ENCODE data around the gene RAB9A. TPM values are rescaled to one million over a fixed set of nuclear protein-coding genes. Genes with fewer than 3 reads are reported as not detected.

RAB9A gene
- total and polyA plus RNA-seq, 9 of the 15 experiments (the other 6 are each of a cell fraction or from before 2014, with no cell fraction given) = 13.5 to 20.8 (median 17.7) TPM

DNA sequence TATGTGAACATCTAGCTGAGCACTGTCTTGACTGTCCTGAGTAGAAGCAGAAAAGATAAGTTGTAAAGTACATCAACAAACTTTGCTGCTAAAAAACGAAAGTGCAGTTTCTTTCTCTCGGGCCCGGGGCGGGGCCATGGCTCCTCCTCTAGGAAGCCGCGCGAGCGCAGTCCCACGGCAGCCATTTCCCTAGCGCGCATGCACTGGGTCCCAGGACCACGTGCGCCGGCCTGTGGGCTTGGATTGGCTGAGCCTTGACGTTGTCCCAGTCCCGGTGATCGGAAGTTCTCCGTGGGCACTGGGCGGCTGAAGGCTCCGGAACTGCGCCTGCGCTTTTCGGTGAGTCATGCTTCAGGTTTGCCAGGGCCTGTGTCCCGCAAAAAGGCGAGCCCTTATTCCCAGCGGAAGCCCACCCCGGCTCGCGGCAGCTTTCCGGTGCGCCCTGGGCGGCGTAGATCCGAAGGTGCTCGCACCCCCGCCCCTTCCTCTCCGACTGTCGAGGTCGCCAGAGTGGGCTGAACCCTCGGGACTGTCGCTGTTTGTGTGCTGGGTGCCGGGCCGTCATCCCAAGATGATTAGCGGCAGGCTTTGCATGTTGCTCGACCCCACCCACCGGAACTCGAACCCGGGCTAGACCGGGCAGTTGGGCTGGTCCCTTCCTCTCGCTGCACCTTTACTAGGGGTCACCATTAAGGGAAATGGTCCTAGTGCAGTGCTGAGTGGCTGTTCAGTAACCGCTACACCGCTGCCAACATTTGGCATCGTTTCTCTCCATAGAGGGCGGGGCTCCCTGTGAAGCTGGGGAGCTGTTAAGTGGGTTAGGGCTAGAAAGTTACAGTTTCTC is 35.9 kb upstream of the RAB9A start, which contains the start of gene TCEANC (continued):
- TF ChIP-seq, protein P1, sequence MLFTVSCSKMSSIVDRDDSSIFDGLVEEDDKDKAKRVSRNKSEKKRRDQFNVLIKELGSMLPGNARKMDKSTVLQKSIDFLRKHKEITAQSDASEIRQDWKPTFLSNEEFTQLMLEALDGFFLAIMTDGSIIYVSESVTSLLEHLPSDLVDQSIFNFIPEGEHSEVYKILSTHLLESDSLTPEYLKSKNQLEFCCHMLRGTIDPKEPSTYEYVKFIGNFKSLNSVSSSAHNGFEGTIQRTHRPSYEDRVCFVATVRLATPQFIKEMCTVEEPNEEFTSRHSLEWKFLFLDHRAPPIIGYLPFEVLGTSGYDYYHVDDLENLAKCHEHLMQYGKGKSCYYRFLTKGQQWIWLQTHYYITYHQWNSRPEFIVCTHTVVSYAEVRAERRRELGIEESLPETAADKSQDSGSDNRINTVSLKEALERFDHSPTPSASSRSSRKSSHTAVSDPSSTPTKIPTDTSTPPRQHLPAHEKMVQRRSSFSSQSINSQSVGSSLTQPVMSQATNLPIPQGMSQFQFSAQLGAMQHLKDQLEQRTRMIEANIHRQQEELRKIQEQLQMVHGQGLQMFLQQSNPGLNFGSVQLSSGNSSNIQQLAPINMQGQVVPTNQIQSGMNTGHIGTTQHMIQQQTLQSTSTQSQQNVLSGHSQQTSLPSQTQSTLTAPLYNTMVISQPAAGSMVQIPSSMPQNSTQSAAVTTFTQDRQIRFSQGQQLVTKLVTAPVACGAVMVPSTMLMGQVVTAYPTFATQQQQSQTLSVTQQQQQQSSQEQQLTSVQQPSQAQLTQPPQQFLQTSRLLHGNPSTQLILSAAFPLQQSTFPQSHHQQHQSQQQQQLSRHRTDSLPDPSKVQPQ (CRISPR knock-in tag; IDR thresholded peaks at IDR 0.05; ENCODE audit: borderline replicate concordance) = no peak
- no peak for TF ChIP-seq ZNF12 (CRISPR knock-in tag; IDR thresholded peaks at IDR 0.05)
- no peak for TF ChIP-seq GTF2F1 (IDR thresholded peaks at IDR 0.05; ENCODE audit: low read depth, low read length)
- TF ChIP-seq EGR1 (conservative IDR thresholded peaks at IDR 0.05) = no peak; the same call in 1 of the 2 replicates
- TF ChIP-seq NR4A1 (CRISPR knock-in tag; IDR thresholded peaks at IDR 0.05) = no peak
- TF ChIP-seq NR4A1 (tag; IDR thresholded peaks at IDR 0.05) = no peak
- no peak for TF ChIP-seq MCM2 (IDR thresholded peaks at IDR 0.05; ENCODE audit: low read depth)
- no peak for TF ChIP-seq SMARCA5 (IDR thresholded peaks at IDR 0.05)
- TF ChIP-seq TRIM25 (IDR thresholded peaks at IDR 0.05; ENCODE audit: borderline replicate concordance) = no peak
- TF ChIP-seq, protein P2, sequence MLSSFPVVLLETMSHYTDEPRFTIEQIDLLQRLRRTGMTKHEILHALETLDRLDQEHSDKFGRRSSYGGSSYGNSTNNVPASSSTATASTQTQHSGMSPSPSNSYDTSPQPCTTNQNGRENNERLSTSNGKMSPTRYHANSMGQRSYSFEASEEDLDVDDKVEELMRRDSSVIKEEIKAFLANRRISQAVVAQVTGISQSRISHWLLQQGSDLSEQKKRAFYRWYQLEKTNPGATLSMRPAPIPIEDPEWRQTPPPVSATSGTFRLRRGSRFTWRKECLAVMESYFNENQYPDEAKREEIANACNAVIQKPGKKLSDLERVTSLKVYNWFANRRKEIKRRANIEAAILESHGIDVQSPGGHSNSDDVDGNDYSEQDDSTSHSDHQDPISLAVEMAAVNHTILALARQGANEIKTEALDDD (IDR thresholded peaks at IDR 0.05) = no peak
- TF ChIP-seq ZSCAN32 (CRISPR knock-in tag; IDR thresholded peaks at IDR 0.05) = no peak
- TF ChIP-seq ZNF75A (CRISPR knock-in tag; IDR thresholded peaks at IDR 0.05) = no peak
- no peak for TF ChIP-seq ZBTB17 (CRISPR knock-in tag; IDR thresholded peaks at IDR 0.05)
- TF ChIP-seq ZNF449 (CRISPR knock-in tag; IDR thresholded peaks at IDR 0.05) = no peak
- TF ChIP-seq, protein P3, sequence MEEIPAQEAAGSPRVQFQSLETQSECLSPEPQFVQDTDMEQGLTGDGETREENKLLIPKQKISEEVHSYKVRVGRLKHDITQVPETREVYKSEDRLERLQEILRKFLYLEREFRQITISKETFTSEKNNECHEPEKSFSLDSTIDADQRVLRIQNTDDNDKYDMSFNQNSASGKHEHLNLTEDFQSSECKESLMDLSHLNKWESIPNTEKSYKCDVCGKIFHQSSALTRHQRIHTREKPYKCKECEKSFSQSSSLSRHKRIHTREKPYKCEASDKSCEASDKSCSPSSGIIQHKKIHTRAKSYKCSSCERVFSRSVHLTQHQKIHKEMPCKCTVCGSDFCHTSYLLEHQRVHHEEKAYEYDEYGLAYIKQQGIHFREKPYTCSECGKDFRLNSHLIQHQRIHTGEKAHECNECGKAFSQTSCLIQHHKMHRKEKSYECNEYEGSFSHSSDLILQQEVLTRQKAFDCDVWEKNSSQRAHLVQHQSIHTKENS (CRISPR knock-in tag; IDR thresholded peaks at IDR 0.05) = no peak
- no peak for TF ChIP-seq CEBPG (CRISPR knock-in tag; IDR thresholded peaks at IDR 0.05)
- TF ChIP-seq CEBPG (tag; conservative IDR thresholded peaks at IDR 0.05 in 1 of 2, IDR thresholded peaks at IDR 0.05 in 1 of 2) = no peak
- TF ChIP-seq HMG20A (CRISPR knock-in tag; conservative IDR thresholded peaks at IDR 0.05) = no peak
- TF ChIP-seq SIRT6 (IDR thresholded peaks at IDR 0.05; ENCODE audit: low read depth, low read length) = no peak
- TF ChIP-seq ZKSCAN1 (IDR thresholded peaks at IDR 0.05; ENCODE audit: low read depth, low read length) = no peak
